ENCODE measurements around the gene CHMP3. TPM values are rescaled to one million over a fixed set of nuclear protein-coding genes. Genes with fewer than 3 reads are reported as not detected.

CHMP3 gene
- total and polyA plus RNA-seq, 2 donors (not counting 1 experiment from before 2014, with no cell fraction given): 17.5 to 72.5 TPM

DNA sequence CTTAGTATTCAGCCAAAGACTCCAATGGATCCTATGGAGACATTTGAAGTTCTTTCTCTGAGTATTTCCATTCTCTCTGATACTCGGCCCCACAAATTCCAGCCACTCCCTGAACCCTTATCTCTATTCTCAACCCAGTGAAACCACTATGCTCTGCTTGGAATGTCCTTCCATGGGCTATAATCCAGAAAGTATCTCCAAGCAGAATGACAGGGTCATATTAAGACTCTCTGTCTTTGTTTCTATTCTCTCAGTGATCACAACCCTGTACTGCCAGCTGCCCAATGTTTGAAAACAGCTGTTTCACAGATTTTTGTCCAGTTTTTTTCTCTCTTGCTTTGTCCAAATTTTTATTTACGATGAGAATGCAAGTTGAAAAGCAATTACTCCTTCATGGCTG is 21.9 kb downstream of the CHMP3 start:
- no peak overlapping the region for H2AFZ ChIP-seq (ENCODE audit: insufficient read depth, low read depth, low read length, poor library complexity, severe bottlenecking)
- intact Hi-C loops (cut with micrococcal nuclease): no loop called here
- H3K9me3 ChIP-seq (ENCODE audit: control extremely low read depth in 1 of 3, control insufficient read depth in 2 of 3, insufficient read depth in 1 of 3, low read length in 2 of 3): peaks cover 0 to 12% (median 0%) of the 10 kb centered on the region in 3 donors
- Mint-ChIP-seq H3K27me3 (no peaks in the 10 kb centered on the region), H3K27ac (no peak overlapping the region), H3K9me3 (ENCODE audit: insufficient read depth) (no peaks in the 10 kb centered on the region), H3K4me3 (no peak overlapping the region), H3K4me1 (peaks cover 2% of the 10 kb centered on the region)
- 100% methylated on average over 1 of the region's 2 CpGs for WGBS (ENCODE audit: insufficient coverage)
- H3K27ac ChIP-seq (ENCODE audit: low read length in 2 of 2): no peak overlapping the region
- peaks cover 6% of the 10 kb centered on the region for H3K79me2 ChIP-seq (ENCODE audit: control insufficient read depth, insufficient read depth, low read length)
- no peak overlapping the region for H3K4me2 ChIP-seq (replicated peaks; ENCODE audit: low read depth, low read length, poor library complexity, severe bottlenecking)
- TF ChIP-seq, protein P1, sequence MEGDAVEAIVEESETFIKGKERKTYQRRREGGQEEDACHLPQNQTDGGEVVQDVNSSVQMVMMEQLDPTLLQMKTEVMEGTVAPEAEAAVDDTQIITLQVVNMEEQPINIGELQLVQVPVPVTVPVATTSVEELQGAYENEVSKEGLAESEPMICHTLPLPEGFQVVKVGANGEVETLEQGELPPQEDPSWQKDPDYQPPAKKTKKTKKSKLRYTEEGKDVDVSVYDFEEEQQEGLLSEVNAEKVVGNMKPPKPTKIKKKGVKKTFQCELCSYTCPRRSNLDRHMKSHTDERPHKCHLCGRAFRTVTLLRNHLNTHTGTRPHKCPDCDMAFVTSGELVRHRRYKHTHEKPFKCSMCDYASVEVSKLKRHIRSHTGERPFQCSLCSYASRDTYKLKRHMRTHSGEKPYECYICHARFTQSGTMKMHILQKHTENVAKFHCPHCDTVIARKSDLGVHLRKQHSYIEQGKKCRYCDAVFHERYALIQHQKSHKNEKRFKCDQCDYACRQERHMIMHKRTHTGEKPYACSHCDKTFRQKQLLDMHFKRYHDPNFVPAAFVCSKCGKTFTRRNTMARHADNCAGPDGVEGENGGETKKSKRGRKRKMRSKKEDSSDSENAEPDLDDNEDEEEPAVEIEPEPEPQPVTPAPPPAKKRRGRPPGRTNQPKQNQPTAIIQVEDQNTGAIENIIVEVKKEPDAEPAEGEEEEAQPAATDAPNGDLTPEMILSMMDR (IDR thresholded peaks at IDR 0.05): no peak
- no peak for TF ChIP-seq EZH2 (IDR thresholded peaks at IDR 0.05; ENCODE audit: borderline replicate concordance, insufficient read depth, low read depth, low read length, poor library complexity, severe bottlenecking)
- H3K4me3 ChIP-seq (ENCODE audit: control extremely low read depth in 1 of 5, extremely low read depth in 1 of 5, insufficient read depth in 1 of 5, low read depth in 2 of 5, low read length in 4 of 5): no peak overlapping the region
- ChIA-PET POLR2A (no interaction called here), CTCF (no interaction called here)
- DNase-seq (no peak), ATAC-seq (ENCODE audit: low read depth) (no peak)
- no peaks in the 10 kb centered on the region for H3K27me3 ChIP-seq (replicated peaks in 1 of 4; ENCODE audit: control extremely low read depth in 1 of 4, control insufficient read depth in 3 of 4, insufficient read depth in 4 of 4, low read length in 3 of 4)
- no peaks in the 10 kb centered on the region for H3K4me1 ChIP-seq (ENCODE audit: control insufficient read depth in 2 of 2, insufficient read depth in 2 of 2, low read length in 2 of 2)
- peaks cover 0 to 7% of the 10 kb centered on the region in 2 experiments for H3K36me3 ChIP-seq (replicated peaks in 1 of 2; ENCODE audit: control extremely low read depth in 1 of 2, control insufficient read depth in 1 of 2, extremely low read depth in 1 of 2, insufficient read depth in 2 of 2, low read length in 1 of 2)
- no peaks in the 10 kb centered on the region for H4K20me1 ChIP-seq (ENCODE audit: control insufficient read depth, insufficient read depth, low read length, poor library complexity, severe bottlenecking)
- no peak overlapping the region for H3K9ac ChIP-seq (ENCODE audit: low read length)

DNA sequence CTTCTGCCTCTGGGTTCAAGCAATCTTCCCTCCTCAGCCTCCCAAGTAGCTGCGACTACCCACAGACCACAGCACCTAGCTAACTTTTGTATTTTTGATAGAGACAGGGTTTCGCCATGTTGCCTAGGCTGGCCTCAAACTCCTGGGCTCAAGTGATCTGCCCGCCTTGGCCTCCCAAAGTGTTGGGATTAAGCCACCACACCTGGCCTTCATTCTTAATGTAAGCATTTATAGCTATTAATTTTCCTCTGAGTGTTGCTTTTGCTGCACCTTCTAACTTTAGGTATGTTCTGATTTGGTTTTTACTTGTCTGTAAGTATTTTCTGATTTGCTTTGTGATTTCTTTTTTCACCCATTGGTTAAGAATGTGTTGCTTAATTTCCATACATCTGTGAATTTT is 29.7 kb downstream of the CHMP3 start:
- Mint-ChIP-seq H3K4me3 (no peak overlapping the region), H3K27ac (no peak overlapping the region), H3K4me1 (peaks cover 10% of the 10 kb centered on the region), H3K9me3 (ENCODE audit: insufficient read depth) (peaks cover 2% of the 10 kb centered on the region), H3K27me3 (no peaks in the 10 kb centered on the region)
- H3K4me2 ChIP-seq (replicated peaks; ENCODE audit: low read depth, low read length, poor library complexity, severe bottlenecking): no peak overlapping the region
- POLR2A ChIA-PET: no interaction called here
- peaks cover 5 to 14% (median 5%) of the 10 kb centered on the region in 3 donors for H3K9me3 ChIP-seq (ENCODE audit: control extremely low read depth in 1 of 3, control insufficient read depth in 2 of 3, insufficient read depth in 1 of 3, low read length in 2 of 3)
- no peak for TF ChIP-seq EZH2 (IDR thresholded peaks at IDR 0.05; ENCODE audit: borderline replicate concordance, insufficient read depth, low read depth, low read length, poor library complexity, severe bottlenecking)
- TF ChIP-seq, protein P1 (IDR thresholded peaks at IDR 0.05): no peak
- no peak overlapping the region for H3K27ac ChIP-seq (ENCODE audit: low read length in 2 of 2)
- H3K27me3 ChIP-seq (replicated peaks in 1 of 4; ENCODE audit: control extremely low read depth in 1 of 4, control insufficient read depth in 3 of 4, insufficient read depth in 4 of 4, low read length in 3 of 4): no peaks in the 10 kb centered on the region
- H3K79me2 ChIP-seq (ENCODE audit: control insufficient read depth, insufficient read depth, low read length): no peaks in the 10 kb centered on the region
- no peaks in the 10 kb centered on the region for H4K20me1 ChIP-seq (ENCODE audit: control insufficient read depth, insufficient read depth, low read length, poor library complexity, severe bottlenecking)
- H3K4me3 ChIP-seq (ENCODE audit: control extremely low read depth in 1 of 5, extremely low read depth in 1 of 5, insufficient read depth in 1 of 5, low read depth in 2 of 5, low read length in 4 of 5): no peak overlapping the region
- DNase-seq (no peak), ATAC-seq (ENCODE audit: low read depth) (no peak)
- no peaks in the 10 kb centered on the region for H3K4me1 ChIP-seq (ENCODE audit: control insufficient read depth in 2 of 2, insufficient read depth in 2 of 2, low read length in 2 of 2)
- peaks cover 2 to 7% of the 10 kb centered on the region in 2 experiments for H3K36me3 ChIP-seq (replicated peaks in 1 of 2; ENCODE audit: control extremely low read depth in 1 of 2, control insufficient read depth in 1 of 2, extremely low read depth in 1 of 2, insufficient read depth in 2 of 2, low read length in 1 of 2)
- H3K9ac ChIP-seq (ENCODE audit: low read length): no peak overlapping the region
- H2AFZ ChIP-seq (ENCODE audit: insufficient read depth, low read depth, low read length, poor library complexity, severe bottlenecking): no peak overlapping the region
- intact Hi-C loops (cut with micrococcal nuclease): no loop called here
- no CpG with 5 or more reads among the region's 3 CpGs for WGBS (ENCODE audit: insufficient coverage)
- CTCF ChIA-PET: no interaction called here

All from B cell (primary cell).